Neural cell (in vitro differentiated cells): ENCODE measurements around the gene MYO9B.

Source experiments
- CTCF ChIP-seq: fragments of 450-650 bp; IDR thresholded peaks from 2 replicates; pipeline ENCODE4 v1.5.1; 2014; ENCODE audit warnings: antibody characterized with exemption, mild to moderate bottlenecking, moderate library complexity; ENCODE audit not compliant: poor library complexity, severe bottlenecking
- EP300 ChIP-seq: fragments of 450-650 bp; conservative IDR thresholded peaks from 2 replicates; pipeline ENCODE4 v1.6.1; 2014; ENCODE audit warnings: antibody characterized with exemption, mild to moderate bottlenecking, moderate library complexity; ENCODE audit not compliant: poor library complexity, severe bottlenecking

DNA sequence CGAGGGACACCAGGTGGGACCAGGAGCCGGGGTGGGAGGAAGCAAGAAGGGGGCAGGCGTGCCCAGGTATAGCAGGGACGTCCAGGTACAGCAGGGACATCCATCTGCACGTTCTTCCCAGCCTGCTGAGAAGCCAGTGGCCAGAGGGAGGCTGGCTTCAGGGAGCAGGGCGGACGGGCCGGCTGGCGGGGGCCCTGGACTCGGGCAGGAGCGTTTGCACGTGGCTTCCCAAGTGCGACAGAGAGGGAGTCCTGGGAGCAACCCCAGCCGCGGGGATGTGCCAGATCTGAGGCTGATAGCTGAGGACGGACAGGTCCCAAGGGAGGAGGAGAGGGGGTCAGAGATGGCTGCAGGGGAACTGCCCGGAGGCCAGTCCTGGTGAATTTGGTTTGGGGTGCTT is 36.7 kb downstream of the MYO9B start:
- TF ChIP-seq CTCF = no peak
- TF ChIP-seq EP300 = no peak
